HUES6 (cell line): ENCODE measurements around the gene MAML1.
A peak's percentile ranks its signal among the peaks of the same experiment; 100 is the strongest.

Experiments
- H3K27ac ChIP-seq: 2 replicates; pipeline ENCODE4 v1.7.0; 2013; ENCODE audit warnings: low read depth, mild to moderate bottlenecking, low read length, inconsistent platforms
- H3K27me3 ChIP-seq: 2 replicates; pipeline ENCODE4 v1.6.1; 2013; ENCODE audit warnings: low read length; ENCODE audit not compliant: control insufficient read depth, insufficient read depth
- H3K36me3 ChIP-seq: 2 replicates; pipeline ENCODE4 v1.6.1; 2013; ENCODE audit warnings: low read length; ENCODE audit not compliant: control insufficient read depth, insufficient read depth
- H3K4me1 ChIP-seq: 2 replicates; pipeline ENCODE4 v1.6.1; 2013; ENCODE audit warnings: low read length; ENCODE audit not compliant: control insufficient read depth, insufficient read depth
- H3K4me3 ChIP-seq: 2 replicates; pipeline ENCODE4 v1.5.1; 2013; ENCODE audit warnings: low read depth, low read length
- H3K9ac ChIP-seq: one replicate; pipeline ENCODE4 v1.6.1; 2013; ENCODE audit warnings: mild to moderate bottlenecking, low read length
- H3K9me3 ChIP-seq: 2 replicates; pipeline ENCODE4 v1.6.1; 2013; ENCODE audit warnings: low read depth, low read length; ENCODE audit not compliant: control insufficient read depth, insufficient read depth

MAML1 gene

GRCh38 chr5:179795863-179796833 lies 63.5 kb downstream of the MAML1 start:
- Histone ChIP-seq H3K27ac (peak overlapping the region; percentile 75; the same call in 1 of the 2 replicates), H3K4me1 (peaks cover 17% of the 10 kb centered on the region), H3K4me3 (peak overlapping the region; percentile 93), H3K9me3 (no peaks in the 10 kb centered on the region), H3K36me3 (peaks cover 37% of the 10 kb centered on the region), H3K9ac (peak overlapping the region; percentile 82), H3K27me3 (no peaks in the 10 kb centered on the region)

GRCh38 chr5:179796877-179797608 lies 64.4 kb downstream of the MAML1 start:
- Histone ChIP-seq H3K9me3 (no peaks in the 10 kb centered on the region), H3K9ac (no peak overlapping the region), H3K4me3 (peak overlapping the region; percentile 93), H3K4me1 (peaks cover 19% of the 10 kb centered on the region), H3K27ac (no peak overlapping the region), H3K27me3 (no peaks in the 10 kb centered on the region), H3K36me3 (peaks cover 39% of the 10 kb centered on the region)

DNA sequence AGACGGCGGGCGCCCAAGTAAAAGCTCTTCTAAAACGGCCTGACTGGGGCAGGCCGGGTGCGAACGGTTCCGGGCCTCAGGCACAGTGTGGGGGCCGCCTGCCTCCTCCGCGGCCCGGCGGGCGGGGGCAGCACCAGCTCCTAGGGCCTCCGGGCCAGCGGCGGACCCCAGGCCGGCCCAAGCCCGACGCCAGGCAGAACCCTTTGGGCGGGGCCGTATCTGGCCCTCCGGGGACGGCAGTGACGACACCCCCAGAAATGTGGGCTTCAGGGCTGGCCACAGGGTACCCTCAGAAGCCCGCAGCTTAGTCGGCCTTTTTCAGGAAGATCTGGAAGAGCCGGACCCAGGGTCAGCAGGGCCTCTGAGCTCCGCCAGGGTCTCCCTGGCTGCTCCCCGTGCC lies 65.1 kb downstream of the MAML1 start:
- Histone ChIP-seq H3K9me3 (no peaks in the 10 kb centered on the region), H3K4me3 (no peak overlapping the region), H3K27me3 (no peaks in the 10 kb centered on the region), H3K27ac (no peak overlapping the region), H3K36me3 (peaks cover 39% of the 10 kb centered on the region), H3K9ac (no peak overlapping the region), H3K4me1 (peaks cover 25% of the 10 kb centered on the region)

- H3K4me3 ChIP-seq = no peak overlapping the region
- H3K27me3 ChIP-seq = no peaks in the 10 kb centered on the region
- no peaks in the 10 kb centered on the region for H3K9me3 ChIP-seq
- H3K27ac ChIP-seq = no peak overlapping the region
- peaks cover 27% of the 10 kb centered on the region for H3K4me1 ChIP-seq
- peaks cover 39% of the 10 kb centered on the region for H3K36me3 ChIP-seq
- no peak overlapping the region for H3K9ac ChIP-seq
Observed at GRCh38 chr5:179798144-179798770, 65.6 kb downstream of the MAML1 start.

DNA sequence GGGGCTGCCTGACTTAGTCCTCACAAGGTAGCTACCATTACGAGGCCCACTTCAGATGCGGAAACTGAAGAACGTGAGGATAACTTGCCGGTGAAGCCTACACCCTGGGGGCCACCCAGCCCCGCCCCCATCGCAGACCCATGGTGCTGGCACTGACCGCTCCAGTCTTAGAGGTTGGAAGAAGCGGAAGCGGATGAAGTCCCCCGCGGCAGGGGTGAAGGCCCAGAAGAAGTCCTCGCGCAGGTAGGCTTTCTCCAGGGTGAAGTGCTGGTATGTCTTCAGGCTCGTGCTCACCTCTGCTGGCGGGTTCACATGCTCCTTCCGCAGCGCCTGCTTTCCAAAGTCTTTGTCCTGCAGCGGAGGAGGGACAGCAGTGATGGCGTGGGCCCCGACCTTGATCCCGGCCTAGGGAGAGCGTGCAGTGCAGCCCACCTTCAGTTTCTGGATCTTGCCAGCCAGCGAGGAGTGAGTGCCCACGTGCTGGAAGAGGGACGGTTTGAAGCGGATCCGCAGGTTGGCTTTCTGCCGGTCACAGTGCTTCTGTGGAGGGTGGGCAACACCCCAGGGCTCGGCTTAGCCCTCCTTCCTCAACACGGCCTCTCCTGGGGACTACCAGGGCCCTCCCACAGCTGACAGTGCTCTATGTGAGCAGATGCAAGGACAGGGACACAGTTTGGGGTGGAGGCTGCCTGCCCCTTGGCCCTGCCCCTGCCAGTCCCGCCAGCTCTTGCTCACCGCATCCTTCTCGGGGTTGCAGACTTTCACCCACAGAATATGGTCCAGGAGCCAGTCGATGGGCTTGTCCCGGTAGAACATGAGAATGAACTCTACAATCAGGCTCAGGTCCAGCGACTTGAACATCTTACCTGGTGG lies 66.4 kb downstream of the MAML1 start:
- peaks cover 39% of the 10 kb centered on the region for H3K36me3 ChIP-seq
- H3K4me3 ChIP-seq = no peak overlapping the region
- H3K27me3 ChIP-seq = no peaks in the 10 kb centered on the region
- H3K4me1 ChIP-seq = peaks cover 26% of the 10 kb centered on the region
- no peak overlapping the region for H3K27ac ChIP-seq
- no peaks in the 10 kb centered on the region for H3K9me3 ChIP-seq
- H3K9ac ChIP-seq = no peak overlapping the region

DNA sequence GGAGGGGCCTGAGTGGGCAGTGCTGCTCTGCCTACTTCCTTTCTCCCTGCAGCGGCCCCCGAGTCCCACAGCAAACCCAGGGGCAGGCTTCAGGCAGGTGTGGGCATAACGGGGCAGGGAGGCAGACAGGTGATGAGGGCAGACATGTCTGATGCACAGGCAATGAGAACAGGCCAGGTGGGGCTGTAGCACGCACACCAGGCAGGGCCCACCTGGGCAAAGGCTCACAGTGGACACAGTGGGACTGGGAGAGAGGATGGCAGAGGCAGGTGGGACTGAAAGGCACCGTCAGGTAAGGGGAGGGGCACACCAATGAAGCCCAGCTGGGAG lies 67.0 kb downstream of the MAML1 start:
- H3K27me3 ChIP-seq = no peaks in the 10 kb centered on the region
- H3K4me3 ChIP-seq = no peak overlapping the region
- peak overlapping the region; percentile 35 for H3K9ac ChIP-seq
- H3K9me3 ChIP-seq = no peaks in the 10 kb centered on the region
- H3K36me3 ChIP-seq = peaks cover 39% of the 10 kb centered on the region
- H3K27ac ChIP-seq = no peak overlapping the region
- H3K4me1 ChIP-seq = peaks cover 30% of the 10 kb centered on the region

- Histone ChIP-seq H3K36me3 (peaks cover 39% of the 10 kb centered on the region), H3K4me3 (no peak overlapping the region), H3K27ac (no peak overlapping the region), H3K9ac (peak overlapping the region; percentile 35), H3K9me3 (no peaks in the 10 kb centered on the region), H3K4me1 (peaks cover 30% of the 10 kb centered on the region), H3K27me3 (no peaks in the 10 kb centered on the region)
Observed at GRCh38 chr5:179800071-179800695, 67.6 kb downstream of the MAML1 start.

DNA sequence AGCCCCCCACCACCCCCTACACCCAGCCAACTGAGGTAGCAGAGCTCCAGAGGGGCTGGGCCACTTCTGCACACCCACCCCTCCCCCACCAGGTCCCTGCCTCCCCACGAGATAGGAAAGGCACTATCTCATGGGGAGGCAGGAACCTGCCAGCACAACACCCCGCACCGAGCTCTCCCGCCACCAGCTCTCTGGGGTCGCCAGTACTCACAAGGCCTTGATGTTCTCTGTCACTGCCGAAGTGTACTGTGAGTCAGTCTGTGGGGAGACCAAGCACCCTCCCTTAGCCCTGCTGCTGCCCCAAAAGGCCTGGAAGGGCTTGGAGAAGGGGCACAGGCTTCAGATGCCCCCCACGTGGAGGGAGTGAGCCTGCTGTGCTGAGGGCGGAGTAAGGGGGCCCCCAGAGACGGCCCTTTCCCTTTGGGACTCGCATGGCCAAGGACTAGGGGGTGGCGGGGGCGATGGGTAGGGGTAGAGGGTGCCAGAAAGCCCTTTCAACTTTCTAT lies 68.1 kb downstream of the MAML1 start:
- H3K36me3 ChIP-seq = peaks cover 39% of the 10 kb centered on the region
- H3K4me1 ChIP-seq = peaks cover 32% of the 10 kb centered on the region
- H3K27me3 ChIP-seq = no peaks in the 10 kb centered on the region
- H3K9me3 ChIP-seq = no peaks in the 10 kb centered on the region
- no peak overlapping the region for H3K4me3 ChIP-seq
- H3K9ac ChIP-seq = no peak overlapping the region
- H3K27ac ChIP-seq = no peak overlapping the region

DNA sequence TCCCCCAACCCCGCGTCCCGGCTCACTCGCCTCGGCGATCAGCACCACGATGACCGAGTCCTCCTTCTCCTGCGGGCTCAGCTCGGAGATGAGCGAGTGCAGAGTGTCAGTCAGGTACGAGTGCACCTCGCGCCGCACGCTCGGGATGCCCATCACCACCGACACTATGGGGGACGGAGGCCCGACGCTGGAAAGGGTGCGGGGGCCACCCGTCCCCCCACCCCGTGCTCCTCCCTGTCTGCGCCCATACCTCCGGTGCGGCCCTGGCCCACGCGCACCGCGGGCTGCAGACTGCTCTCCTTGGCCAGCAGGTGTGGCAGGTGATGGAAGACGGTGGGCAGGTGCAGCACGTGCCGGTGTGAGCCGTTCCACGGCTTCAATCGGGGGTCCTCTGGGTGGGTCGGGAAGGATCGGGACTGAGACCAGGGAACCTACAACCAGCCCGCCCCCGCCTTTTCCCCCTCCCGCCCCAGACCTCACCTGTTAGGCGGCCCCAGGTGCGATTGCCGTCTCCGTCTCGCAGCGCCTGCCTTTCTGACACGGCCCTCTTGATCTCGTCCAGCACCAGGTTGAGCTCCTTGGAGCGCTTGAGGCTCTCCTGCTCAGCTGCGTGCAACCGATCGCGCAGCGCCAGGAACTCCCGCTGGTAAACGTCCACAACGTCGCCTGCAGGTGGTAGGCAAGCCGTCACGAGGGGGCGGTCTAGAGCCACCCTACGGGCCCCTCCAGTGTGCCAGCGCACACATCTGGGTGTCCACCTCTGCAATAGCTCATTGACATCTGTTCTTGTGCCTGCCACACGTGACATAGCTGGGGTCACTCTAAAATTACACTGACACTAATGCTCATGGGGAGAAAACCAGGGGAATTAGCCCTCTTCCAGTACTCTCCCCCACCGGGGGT lies 68.9 kb downstream of the MAML1 start:
- no peaks in the 10 kb centered on the region for H3K27me3 ChIP-seq
- H3K9ac ChIP-seq = no peak overlapping the region
- peaks cover 32% of the 10 kb centered on the region for H3K4me1 ChIP-seq
- peaks cover 39% of the 10 kb centered on the region for H3K36me3 ChIP-seq
- no peaks in the 10 kb centered on the region for H3K9me3 ChIP-seq
- H3K27ac ChIP-seq = no peak overlapping the region
- H3K4me3 ChIP-seq = no peak overlapping the region
